Measurements from ENCODE around the gene LGR4.

LGR4 gene

GRCh38 chr11:27421819-27422494 is 50.6 kb downstream of the LGR4 start:
- DNase-seq = no peak

GRCh38 chr11:27420722-27421572 is 51.6 kb downstream of the LGR4 start:
- no peak for DNase-seq

- DNase-seq = no peak
Measured at GRCh38 chr11:27420217-27420616, 52.4 kb downstream of the LGR4 start.

GRCh38 chr11:27418356-27418755 is 54.2 kb downstream of the LGR4 start:
- no peak for DNase-seq

GRCh38 chr11:27416568-27417176 is 55.9 kb downstream of the LGR4 start:
- DNase-seq = no peak

GRCh38 chr11:27414644-27415043 is 57.9 kb downstream of the LGR4 start:
- DNase-seq = no peak

GRCh38 chr11:27413218-27413617 is 59.4 kb downstream of the LGR4 start:
- DNase-seq = no peak

- no peak for DNase-seq
Measured at GRCh38 chr11:27412192-27412691, 60.3 kb downstream of the LGR4 start.

GRCh38 chr11:27411328-27411727 is 61.3 kb downstream of the LGR4 start:
- DNase-seq = no peak

GRCh38 chr11:27410272-27410671 is 62.3 kb downstream of the LGR4 start:
- no peak for DNase-seq

- no peak for DNase-seq
Measured at GRCh38 chr11:27409742-27410141, 62.8 kb downstream of the LGR4 start.

GRCh38 chr11:27409049-27409448 is 63.5 kb downstream of the LGR4 start:
- DNase-seq = no peak

GRCh38 chr11:27408246-27408800 is 64.3 kb downstream of the LGR4 start:
- DNase-seq = no peak

GRCh38 chr11:27406498-27407354 is 65.9 kb downstream of the LGR4 start:
- no peak for DNase-seq

GRCh38 chr11:27405134-27405533 is 67.5 kb downstream of the LGR4 start:
- DNase-seq = no peak

- DNase-seq = no peak
Measured at GRCh38 chr11:27404427-27404826, 68.2 kb downstream of the LGR4 start.

GRCh38 chr11:27403195-27403594 is 69.4 kb downstream of the LGR4 start:
- DNase-seq = no peak

- DNase-seq = no peak
Measured at GRCh38 chr11:27402450-27402849, 70.1 kb downstream of the LGR4 start.

GRCh38 chr11:27401833-27402316 is 70.7 kb downstream of the LGR4 start:
- no peak for DNase-seq

GRCh38 chr11:27401280-27401832 is 71.2 kb downstream of the LGR4 start:
- no peak for DNase-seq

- peak; percentile 69 for DNase-seq
Measured at GRCh38 chr11:27398400-27398770, 74.2 kb downstream of the LGR4 start.
